Frontal cortex (tissue), 4 donors: ENCODE data around the gene SIRT4. TPM values are rescaled to one million over a fixed set of nuclear protein-coding genes. Genes with fewer than 3 reads are reported as not detected.
A peak's percentile ranks its signal among the peaks of the same experiment; 100 is the strongest.
"Not testable (repeated sequence)": the region's sequence is repeated elsewhere in the genome, so short reads cannot be mapped to it uniquely, and the experiment has no call there.

Experiments
- DNase-seq, 2 donors: peaks; one replicate each; pipeline ENCODE4 v3.0.0; 2012; ENCODE audit warnings: low spot score in 2 of 2
- FAIRE-seq: peaks from 2 replicates; lab custom pipeline; 2012; peaks lifted over from hg19 to GRCh38; lab: Jason Lieb, UNC
- total RNA-seq: library from RNA; depleted of rRNA; stranded (reverse); fragments of >200 nt; gene quantifications from one replicate; pipeline ENCODE4 v1.2.3, GENCODE V29; 2014
- donor health status: control.
- donor health status: control.
- donor health status: control.

Gene SIRT4
- total RNA-seq, 1 donor from 2014 or later, result 4.1 TPM

DNA sequence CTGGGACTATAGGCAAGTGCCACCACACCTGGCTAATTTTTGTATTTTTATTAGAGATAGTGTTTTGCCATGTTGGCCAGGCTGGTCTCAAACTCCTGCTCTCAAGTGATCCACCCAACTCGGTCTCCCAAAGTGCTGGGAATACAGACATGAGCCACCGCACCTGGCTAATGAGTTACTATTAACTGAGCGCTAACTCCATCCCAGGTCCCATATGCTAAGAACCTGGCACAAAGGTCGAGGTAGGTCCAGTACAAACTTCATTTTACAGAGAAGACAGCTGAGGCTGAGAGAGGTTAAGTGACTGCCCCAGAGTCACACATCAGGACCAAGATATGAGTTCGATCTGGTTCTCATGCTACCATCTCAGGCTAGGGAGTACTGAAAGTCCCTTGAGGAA, 29.9 kb downstream of the SIRT4 start:
- FAIRE-seq (no peak), DNase-seq (no peak)

DNA sequence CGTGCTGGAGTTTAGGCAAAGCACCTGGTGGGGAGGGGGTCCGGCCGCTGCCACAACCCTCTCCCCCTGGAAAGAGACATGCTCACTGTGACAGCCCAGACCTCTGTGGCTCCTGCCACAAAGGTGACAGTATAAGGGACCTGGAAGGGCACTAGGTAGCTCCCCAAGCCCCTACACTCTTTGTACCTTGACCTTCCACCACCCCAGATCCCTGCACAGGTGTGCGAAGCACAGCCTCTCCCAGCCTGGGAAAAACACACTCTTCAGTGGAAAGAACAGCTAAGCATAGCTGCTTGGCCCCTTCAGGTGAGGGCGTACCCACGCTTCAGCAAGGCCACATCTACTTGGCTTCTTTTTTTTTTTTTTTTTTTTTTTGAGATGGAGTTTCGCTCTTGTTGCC, 30.4 kb downstream of the SIRT4 start:
- no peak for FAIRE-seq
- no peak for DNase-seq

DNA sequence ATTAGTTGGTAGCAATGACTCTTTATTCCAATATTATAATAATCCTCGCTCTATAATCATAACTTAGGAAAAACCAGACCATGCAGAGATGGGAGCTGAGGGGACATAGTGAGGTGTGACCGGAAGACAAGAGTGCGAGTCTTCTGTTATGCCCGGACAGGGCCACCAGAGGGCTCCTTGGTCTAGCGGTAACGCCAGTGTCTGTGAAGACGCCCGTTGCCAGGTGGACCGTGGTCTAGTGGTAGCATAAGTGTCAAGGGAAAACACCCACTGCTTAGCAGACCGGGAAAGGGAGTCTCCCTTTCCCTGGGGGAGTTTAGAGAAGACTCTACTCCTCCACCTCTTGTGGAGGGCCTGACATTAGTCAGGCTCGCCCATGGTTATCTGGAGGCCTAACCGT, 33.3 kb downstream of the SIRT4 start:
- not testable (repeated sequence) for FAIRE-seq, DNase-seq

DNA sequence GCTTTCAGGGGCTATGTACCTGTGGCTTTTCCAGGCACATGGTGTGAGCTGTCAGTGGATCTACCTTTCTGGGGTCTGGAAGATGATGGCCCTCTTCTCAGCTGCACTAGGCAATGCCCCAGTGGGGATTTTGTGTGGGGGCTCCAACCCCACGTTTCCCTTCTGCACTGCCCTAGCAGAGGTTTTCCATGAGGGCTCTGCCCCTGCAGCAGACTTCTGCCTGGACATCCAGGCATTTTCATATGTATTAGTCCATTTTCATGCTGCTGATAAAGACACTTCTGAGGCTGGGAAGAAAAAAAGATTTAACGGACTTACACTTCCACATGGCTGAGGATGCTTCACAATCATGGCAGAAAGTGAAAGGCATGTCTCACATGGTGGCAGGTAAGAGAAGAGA, 34.3 kb downstream of the SIRT4 start:
- FAIRE-seq, DNase-seq: not testable (repeated sequence)

DNA sequence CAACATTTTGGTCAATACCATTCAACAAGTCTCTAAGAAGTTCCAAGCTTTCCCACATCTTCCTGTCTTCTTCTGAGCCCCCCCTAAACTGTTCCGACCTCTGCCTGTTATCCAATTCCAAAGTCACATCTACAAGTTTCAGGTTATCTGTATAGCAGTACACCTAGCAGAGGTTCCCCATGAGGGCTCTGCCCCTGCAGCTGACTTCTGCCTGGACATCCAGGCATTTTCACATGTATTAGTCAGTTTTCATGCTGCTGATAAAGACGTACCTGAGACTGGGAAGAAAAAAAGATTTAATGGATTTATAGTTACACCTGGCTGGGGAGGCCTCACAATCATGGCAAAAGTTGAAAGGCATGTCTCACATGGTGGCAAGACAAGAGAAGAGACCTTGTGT, 35.6 kb downstream of the SIRT4 start:
- no peak for FAIRE-seq
- no peak for DNase-seq

DNA sequence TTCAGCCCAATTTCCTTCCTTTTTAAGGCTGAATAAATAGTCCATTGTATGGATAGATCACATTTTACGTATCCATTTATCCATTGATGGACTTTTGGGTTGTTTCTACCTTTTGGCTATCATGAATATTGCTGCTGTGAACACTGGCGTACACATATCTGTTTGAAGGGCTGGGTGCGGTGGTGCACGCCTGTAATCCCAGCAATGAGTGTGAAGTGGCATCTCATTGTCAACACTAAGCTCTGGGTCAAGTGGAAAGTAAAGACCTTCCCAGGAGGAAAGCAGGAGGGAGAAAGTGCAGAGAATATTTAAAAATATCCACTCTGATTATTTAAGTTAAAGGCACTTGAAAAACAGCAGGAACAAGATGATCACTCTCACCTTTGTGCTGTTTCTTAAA, 37.1 kb downstream of the SIRT4 start:
- DNase-seq (no peak), FAIRE-seq (no peak)

DNA sequence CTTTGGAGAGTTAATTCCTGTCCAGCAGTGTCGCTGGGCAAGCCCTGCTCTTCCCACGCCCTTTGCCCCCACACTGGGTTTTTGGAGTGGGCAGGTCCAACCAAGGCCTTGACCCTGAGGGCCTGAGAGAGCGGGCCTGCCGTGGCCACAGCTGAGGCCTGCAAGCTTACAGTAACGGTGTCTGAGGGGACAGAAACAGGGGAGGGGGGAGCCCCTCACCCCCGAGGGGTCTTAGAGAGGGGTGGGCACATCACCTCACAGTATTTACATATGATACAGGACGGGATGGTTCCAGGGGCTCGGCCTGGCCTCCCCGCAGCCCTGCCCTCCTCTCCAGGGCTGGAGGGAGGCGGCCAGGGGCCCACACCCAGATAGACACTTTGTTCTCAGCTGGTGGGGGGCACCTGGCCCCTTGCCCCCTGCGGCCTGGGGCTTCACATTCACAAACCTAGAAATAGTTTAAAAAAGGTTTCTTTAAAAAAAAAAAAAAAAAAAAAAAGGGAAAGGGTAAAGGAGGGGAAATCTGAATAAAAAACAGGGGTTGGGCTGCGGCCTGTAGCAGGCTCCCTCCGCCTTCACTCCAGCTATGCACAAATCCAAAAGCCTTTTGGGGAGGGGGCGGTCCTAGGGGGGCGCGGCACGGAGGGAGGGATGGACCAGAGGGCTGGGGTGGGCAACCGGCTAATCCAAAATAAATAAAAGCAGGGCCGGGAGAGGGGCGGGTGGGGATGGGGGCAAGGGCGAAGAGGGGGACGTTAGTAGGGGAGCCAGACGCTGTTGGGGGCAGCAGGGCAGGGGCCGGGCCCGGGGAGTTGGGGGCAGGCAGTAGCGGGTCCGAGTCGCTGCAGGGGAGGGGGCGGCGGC, 40.3 kb downstream of the SIRT4 start:
- no peak for DNase-seq
- no peak for FAIRE-seq

GRCh38 chr12:120343039-120343537, 41.0 kb downstream of the SIRT4 start:
- DNase-seq (no peak), FAIRE-seq (no peak)

DNA sequence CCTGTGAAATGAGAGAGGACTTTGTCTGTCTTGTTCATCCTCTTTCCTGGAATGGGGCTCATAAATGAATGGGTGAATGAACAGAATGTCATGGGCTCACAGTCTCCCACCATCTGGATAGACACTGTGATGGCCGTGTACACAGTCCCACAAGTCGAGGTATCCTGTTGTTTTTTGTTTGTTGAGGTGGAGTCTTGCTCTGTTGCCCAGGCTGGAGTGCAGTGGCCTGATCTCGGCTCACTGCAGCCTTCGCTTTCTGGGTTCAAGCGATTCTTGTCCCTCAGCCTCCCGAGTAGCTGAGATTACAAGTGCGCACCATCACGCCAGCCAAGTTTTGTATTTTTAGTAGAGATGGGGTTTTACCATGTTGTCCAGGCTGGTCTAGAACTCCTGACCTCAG, 41.6 kb downstream of the SIRT4 start:
- FAIRE-seq (no peak), DNase-seq (no peak)

DNA sequence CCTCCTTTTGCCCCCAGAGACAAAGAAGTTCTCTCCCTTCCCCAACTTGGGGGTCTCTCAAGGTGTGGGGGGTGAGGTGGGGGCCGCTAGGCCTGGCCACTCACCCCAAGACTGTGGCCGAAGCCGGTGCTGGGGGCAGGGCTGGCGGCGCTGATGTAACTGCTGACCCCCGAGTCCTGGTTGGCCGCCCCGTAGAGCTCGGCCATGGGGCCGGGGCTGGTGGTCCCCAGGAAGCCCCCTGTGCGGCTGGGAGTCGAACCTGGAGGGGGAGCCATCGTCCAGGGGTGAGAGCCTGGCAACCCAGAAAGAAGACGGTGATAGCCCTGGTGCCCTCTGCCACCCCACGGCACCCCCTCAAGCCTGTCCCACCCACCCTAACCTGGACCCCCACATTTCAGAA, 43.9 kb downstream of the SIRT4 start:
- DNase-seq, result no peak
- FAIRE-seq, result no peak

- FAIRE-seq (no peak), DNase-seq (no peak)
Observed at GRCh38 chr12:120346681-120347080, 44.6 kb downstream of the SIRT4 start.

GRCh38 chr12:120347766-120348165, 45.6 kb downstream of the SIRT4 start:
- FAIRE-seq, result no peak

GRCh38 chr12:120350576-120351350, 48.6 kb downstream of the SIRT4 start:
- FAIRE-seq (no peak), DNase-seq (no peak)

More at GRCh38 chr12:120347766-120348165, 45.6 kb downstream of the SIRT4 start:
- no peak for DNase-seq

DNA sequence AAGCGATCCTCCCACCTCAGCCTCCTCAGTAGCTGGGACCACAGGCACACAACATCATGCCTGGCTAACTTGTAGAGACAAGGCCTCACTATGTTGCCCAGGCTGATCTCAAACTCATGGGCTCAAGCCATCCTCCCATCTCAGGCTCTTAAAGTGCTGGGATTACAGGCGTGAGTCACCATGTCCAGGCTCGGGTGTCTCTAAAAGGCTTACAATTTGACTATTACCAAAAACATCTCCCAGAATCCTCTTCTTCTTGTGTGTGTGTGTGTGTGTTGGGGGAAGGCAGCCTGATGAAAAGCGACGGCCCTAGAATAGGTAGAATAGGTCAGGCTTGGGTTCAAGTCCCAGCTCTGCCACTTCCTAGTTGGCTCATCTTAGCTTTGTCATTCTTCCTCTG, 50.0 kb downstream of the SIRT4 start:
- DNase-seq (no peak), FAIRE-seq (no peak)

DNA sequence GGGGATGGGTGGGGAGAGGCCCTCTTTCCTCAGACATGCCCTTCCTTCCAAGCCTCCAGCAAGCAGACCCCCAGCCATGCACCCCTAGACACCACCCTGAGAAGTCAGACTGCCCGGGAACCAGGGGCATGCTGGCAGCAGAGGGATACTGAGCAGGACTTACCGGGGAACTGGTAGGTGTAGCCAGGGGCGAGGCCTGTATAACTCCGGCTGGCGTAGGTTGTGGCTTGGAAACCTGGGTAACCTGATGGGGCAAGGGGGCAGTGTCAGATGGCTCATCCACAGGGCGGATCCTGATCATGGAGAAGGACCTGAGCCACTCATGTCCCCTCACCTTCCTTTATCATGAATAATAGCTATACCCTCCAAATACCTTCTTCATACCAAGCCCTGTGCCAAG, 51.0 kb downstream of the SIRT4 start:
- FAIRE-seq (no peak), DNase-seq (no peak)

- DNase-seq (no peak), FAIRE-seq (no peak)
Observed at GRCh38 chr12:120353556-120354317, 51.6 kb downstream of the SIRT4 start.

- no peak for FAIRE-seq
- peak; percentile 77 to 93 for DNase-seq
Observed at GRCh38 chr12:120356567-120357030, 54.5 kb downstream of the SIRT4 start.

DNA sequence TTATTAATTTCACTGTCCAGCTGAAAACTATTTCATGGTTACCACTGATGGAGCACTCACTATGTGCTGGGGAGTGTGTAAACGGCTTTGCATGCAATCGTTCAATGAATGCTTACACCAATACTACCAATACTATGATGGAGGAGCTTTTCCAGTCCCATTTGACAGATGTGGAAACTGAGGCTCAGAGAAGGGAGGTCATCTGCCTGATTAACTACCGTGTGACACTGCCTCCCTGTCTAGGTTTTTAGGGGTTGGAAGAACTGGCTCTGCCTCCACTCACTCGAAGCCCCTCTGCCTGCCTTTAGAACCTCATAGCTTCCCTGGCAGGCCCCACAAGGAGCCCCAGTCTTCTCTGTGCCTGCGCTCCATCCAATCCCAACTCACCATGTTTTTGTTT, 55.0 kb downstream of the SIRT4 start:
- no peak for FAIRE-seq
- DNase-seq, result no peak

- no peak for DNase-seq
- no peak for FAIRE-seq
Observed at GRCh38 chr12:120358412-120359100, 56.4 kb downstream of the SIRT4 start.

- FAIRE-seq (no peak), DNase-seq (no peak)
Observed at GRCh38 chr12:120359128-120359527, 57.0 kb downstream of the SIRT4 start.
